DND-41 (cell line): ENCODE data around the gene MRPL34.

Experiments used
- ATAC-seq: fragments of 200-7000 bp; cut with Tn5 transposase; 3 replicates; pipeline ENCODE4 v1.9.1; 2021; ENCODE audit warnings: low read depth; ENCODE audit not compliant: insufficient read depth
- DNase-seq: peaks from one replicate; pipeline ENCODE4 v3.0.0-alpha.2; 2020
- H2AFZ ChIP-seq: 2 replicates; pipeline ENCODE4 v1.6.0; 2012; ENCODE audit warnings: low read depth, low read length
- H3K27ac ChIP-seq: 2 replicates; pipeline ENCODE4 v1.5.1; 2012; ENCODE audit warnings: low read length, inconsistent platforms
- H3K27me3 ChIP-seq: fragments of 200-600 bp; sonication (generic); 2 replicates; pipeline ENCODE4 v1.6.0; 2012; ENCODE audit warnings: low read length, mild to moderate bottlenecking, inconsistent platforms; ENCODE audit not compliant: insufficient read depth, poor library complexity
- H3K36me3 ChIP-seq: 2 replicates; pipeline ENCODE4 v1.5.1; 2012; ENCODE audit warnings: low read length, inconsistent platforms; ENCODE audit not compliant: insufficient read depth
- H3K4me1 ChIP-seq: 2 replicates; pipeline ENCODE4 v1.5.1; 2012; ENCODE audit warnings: mild to moderate bottlenecking, low read length; ENCODE audit not compliant: insufficient read depth
- H3K4me2 ChIP-seq: 2 replicates; pipeline ENCODE4 v1.6.0; 2012; ENCODE audit warnings: mild to moderate bottlenecking, moderate library complexity, low read length, inconsistent platforms; ENCODE audit not compliant: insufficient read depth
- H3K4me3 ChIP-seq, 2 experiments: fragments of 200-600 bp in 1 of 2; shearing (Covaris generic) in 1 of 2; 2 replicates each; pipeline ENCODE4 v1.5.1; 2012 to 2016; ENCODE audit warnings: inconsistent platforms in 2 of 2, low read length in 2 of 2, mild to moderate bottlenecking in 2 of 2, low read depth in 1 of 2, moderate library complexity in 1 of 2
- H3K79me2 ChIP-seq: 2 replicates; pipeline ENCODE4 v1.6.0; 2012; ENCODE audit warnings: low read length, inconsistent platforms; ENCODE audit not compliant: insufficient read depth
- H3K9ac ChIP-seq: 2 replicates; pipeline ENCODE4 v1.6.0; 2012; ENCODE audit warnings: low read depth, mild to moderate bottlenecking, inconsistent platforms, low read length, moderate library complexity
- H3K9me3 ChIP-seq: 2 replicates; pipeline ENCODE4 v1.5.1; 2012; ENCODE audit warnings: low read length, moderate library complexity, mild to moderate bottlenecking, inconsistent platforms; ENCODE audit not compliant: insufficient read depth, severe bottlenecking
- H4K20me1 ChIP-seq: 2 replicates; pipeline ENCODE4 v1.6.0; 2012; ENCODE audit warnings: low read length; ENCODE audit not compliant: insufficient read depth
- CTCF ChIP-seq: IDR thresholded peaks from 2 replicates; pipeline ENCODE4 v1.5.1; 2012; ENCODE audit warnings: borderline replicate concordance, low read length, moderate library complexity, mild to moderate bottlenecking; ENCODE audit not compliant: poor library complexity, severe bottlenecking; ENCODE audit errors: extremely low read depth
- EZH2 ChIP-seq: IDR thresholded peaks from 3 replicates; pipeline ENCODE4 v1.6.1; 2012; ENCODE audit warnings: borderline replicate concordance, low read depth, mild to moderate bottlenecking, moderate library complexity, low read length, inconsistent platforms; ENCODE audit not compliant: severe bottlenecking

MRPL34 gene

GRCh38 chr19:17327654-17328516 lies 22.2 kb downstream of the MRPL34 start:
- no peak for DNase-seq
- TF ChIP-seq CTCF: no peak
- no peak for TF ChIP-seq EZH2
- peaks cover 8% of the 10 kb centered on the region for H3K36me3 ChIP-seq
- no peak overlapping the region for H3K4me2 ChIP-seq
- no peaks in the 10 kb centered on the region for H4K20me1 ChIP-seq
- no peak for ATAC-seq
- H3K4me3 ChIP-seq: no peak overlapping the region
- H3K27ac ChIP-seq: no peak overlapping the region
- H3K9ac ChIP-seq: no peak overlapping the region
- H2AFZ ChIP-seq: no peak overlapping the region
- no peaks in the 10 kb centered on the region for H3K27me3 ChIP-seq
- H3K79me2 ChIP-seq: no peaks in the 10 kb centered on the region
- no peaks in the 10 kb centered on the region for H3K9me3 ChIP-seq
- peaks cover 4% of the 10 kb centered on the region for H3K4me1 ChIP-seq

- H3K4me1 ChIP-seq: peaks cover 12% of the 10 kb centered on the region
- no peak overlapping the region for H3K4me3 ChIP-seq
These were observed 23.1 kb downstream of the MRPL34 start for GRCh38 chr19:17328517-17329365.

GRCh38 chr19:17329366-17330261 lies 23.9 kb downstream of the MRPL34 start:
- Histone ChIP-seq H2AFZ (no peak overlapping the region), H4K20me1 (peaks cover 4% of the 10 kb centered on the region; the same call in 1 of the 2 replicates), H3K9me3 (no peaks in the 10 kb centered on the region), H3K4me1 (peaks cover 20% of the 10 kb centered on the region), H3K27ac (no peak overlapping the region), H3K4me3 (no peak overlapping the region), H3K36me3 (peaks cover 13% of the 10 kb centered on the region), H3K79me2 (no peaks in the 10 kb centered on the region), H3K4me2 (no peak overlapping the region), H3K9ac (no peak overlapping the region), H3K27me3 (no peaks in the 10 kb centered on the region)
- no peak for DNase-seq
- TF ChIP-seq EZH2: no peak
- no peak for TF ChIP-seq CTCF
- no peak for ATAC-seq

More at GRCh38 chr19:17328517-17329365, 23.1 kb downstream of the MRPL34 start:
- H2AFZ ChIP-seq: no peak overlapping the region
- no peak overlapping the region for H3K9ac ChIP-seq
- DNase-seq (no peak), ATAC-seq (no peak)
- H4K20me1 ChIP-seq: peaks cover 4% of the 10 kb centered on the region; the same call in 1 of the 2 replicates
- no peak overlapping the region for H3K27ac ChIP-seq
- no peaks in the 10 kb centered on the region for H3K79me2 ChIP-seq
- no peaks in the 10 kb centered on the region for H3K9me3 ChIP-seq
- H3K27me3 ChIP-seq: no peaks in the 10 kb centered on the region
- no peak for TF ChIP-seq EZH2
- peaks cover 13% of the 10 kb centered on the region for H3K36me3 ChIP-seq
- H3K4me2 ChIP-seq: no peak overlapping the region
